Measurements from ENCODE around the gene NEAT1. TPM values are rescaled to one million over a fixed set of nuclear protein-coding genes. Genes with fewer than 3 reads are reported as not detected.

NEAT1 gene
- total and polyA plus RNA-seq, 2 experiments from 2014 or later: 5.3 to 7.2 TPM

DNA sequence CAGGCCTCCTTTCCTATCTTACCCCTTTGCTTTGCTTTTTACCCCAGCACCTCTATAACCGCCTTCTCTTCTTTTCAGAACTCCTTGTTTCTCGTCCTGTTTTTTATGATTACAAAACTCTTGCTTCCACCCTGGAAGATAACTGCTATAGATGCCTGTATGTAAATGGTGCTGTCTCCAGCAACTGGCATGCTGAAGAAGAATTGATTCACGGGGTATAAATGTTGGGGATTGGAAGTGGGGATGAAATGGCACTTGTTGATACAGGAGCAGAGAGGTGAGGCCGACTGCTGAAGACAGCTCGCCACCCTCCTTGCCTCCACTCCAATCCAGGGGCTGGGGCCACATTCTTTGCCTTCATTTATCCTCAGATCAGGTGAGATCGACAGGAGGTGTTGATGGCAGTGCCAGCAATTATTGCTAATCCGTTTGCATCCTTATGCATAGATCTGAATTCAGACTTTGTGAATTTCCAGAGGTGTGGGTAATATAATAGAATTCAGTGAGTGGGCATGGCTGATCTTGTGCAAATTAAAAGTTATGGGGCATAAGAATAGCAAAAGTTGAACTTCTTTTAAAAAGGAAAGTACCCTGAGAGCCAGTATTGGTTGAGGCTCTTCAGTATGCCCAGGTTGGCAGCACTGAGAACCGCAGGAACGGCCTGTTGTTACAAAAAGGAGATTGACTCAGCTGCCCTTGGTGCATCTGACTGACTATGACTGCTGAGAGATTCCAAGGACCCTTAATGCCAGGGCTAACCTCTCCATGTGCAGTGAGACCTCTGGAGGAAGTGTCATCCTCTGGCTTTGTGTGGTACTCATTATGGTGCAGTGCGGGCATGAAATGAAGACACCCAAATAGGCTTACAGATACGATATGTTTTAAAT, 5.3 kb downstream of the NEAT1 start (continued):
- TF ChIP-seq, protein P1, sequence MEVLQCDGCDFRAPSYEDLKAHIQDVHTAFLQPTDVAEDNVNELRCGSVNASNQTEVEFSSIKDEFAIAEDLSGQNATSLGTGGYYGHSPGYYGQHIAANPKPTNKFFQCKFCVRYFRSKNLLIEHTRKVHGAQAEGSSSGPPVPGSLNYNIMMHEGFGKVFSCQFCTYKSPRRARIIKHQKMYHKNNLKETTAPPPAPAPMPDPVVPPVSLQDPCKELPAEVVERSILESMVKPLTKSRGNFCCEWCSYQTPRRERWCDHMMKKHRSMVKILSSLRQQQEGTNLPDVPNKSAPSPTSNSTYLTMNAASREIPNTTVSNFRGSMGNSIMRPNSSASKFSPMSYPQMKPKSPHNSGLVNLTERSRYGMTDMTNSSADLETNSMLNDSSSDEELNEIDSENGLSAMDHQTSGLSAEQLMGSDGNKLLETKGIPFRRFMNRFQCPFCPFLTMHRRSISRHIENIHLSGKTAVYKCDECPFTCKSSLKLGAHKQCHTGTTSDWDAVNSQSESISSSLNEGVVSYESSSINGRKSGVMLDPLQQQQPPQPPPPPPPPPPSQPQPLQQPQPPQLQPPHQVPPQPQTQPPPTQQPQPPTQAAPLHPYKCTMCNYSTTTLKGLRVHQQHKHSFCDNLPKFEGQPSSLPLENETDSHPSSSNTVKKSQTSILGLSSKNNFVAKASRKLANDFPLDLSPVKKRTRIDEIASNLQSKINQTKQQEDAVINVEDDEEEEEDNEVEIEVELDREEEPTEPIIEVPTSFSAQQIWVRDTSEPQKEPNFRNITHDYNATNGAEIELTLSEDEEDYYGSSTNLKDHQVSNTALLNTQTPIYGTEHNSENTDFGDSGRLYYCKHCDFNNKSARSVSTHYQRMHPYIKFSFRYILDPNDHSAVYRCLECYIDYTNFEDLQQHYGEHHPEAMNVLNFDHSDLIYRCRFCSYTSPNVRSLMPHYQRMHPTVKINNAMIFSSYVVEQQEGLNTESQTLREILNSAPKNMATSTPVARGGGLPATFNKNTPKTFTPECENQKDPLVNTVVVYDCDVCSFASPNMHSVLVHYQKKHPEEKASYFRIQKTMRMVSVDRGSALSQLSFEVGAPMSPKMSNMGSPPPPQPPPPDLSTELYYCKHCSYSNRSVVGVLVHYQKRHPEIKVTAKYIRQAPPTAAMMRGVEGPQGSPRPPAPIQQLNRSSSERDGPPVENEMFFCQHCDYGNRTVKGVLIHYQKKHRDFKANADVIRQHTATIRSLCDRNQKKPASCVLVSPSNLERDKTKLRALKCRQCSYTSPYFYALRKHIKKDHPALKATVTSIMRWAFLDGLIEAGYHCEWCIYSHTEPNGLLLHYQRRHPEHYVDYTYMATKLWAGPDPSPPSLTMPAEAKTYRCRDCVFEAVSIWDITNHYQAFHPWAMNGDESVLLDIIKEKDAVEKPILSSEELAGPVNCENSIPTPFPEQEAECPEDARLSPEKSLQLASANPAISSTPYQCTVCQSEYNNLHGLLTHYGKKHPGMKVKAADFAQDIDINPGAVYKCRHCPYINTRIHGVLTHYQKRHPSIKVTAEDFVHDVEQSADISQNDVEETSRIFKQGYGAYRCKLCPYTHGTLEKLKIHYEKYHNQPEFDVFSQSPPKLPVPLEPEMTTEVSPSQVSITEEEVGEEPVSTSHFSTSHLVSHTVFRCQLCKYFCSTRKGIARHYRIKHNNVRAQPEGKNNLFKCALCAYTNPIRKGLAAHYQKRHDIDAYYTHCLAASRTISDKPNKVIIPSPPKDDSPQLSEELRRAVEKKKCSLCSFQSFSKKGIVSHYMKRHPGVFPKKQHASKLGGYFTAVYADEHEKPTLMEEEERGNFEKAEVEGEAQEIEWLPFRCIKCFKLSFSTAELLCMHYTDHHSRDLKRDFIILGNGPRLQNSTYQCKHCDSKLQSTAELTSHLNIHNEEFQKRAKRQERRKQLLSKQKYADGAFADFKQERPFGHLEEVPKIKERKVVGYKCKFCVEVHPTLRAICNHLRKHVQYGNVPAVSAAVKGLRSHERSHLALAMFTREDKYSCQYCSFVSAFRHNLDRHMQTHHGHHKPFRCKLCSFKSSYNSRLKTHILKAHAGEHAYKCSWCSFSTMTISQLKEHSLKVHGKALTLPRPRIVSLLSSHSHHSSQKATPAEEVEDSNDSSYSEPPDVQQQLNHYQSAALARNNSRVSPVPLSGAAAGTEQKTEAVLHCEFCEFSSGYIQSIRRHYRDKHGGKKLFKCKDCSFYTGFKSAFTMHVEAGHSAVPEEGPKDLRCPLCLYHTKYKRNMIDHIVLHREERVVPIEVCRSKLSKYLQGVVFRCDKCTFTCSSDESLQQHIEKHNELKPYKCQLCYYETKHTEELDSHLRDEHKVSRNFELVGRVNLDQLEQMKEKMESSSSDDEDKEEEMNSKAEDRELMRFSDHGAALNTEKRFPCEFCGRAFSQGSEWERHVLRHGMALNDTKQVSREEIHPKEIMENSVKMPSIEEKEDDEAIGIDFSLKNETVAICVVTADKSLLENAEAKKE (CRISPR knock-in tag; IDR thresholded peaks at IDR 0.05): no peak
- no peak for TF ChIP-seq NANOG (IDR thresholded peaks at IDR 0.05; ENCODE audit: borderline replicate concordance)
- TF ChIP-seq CREB1 (CRISPR knock-in tag; IDR thresholded peaks at IDR 0.05; ENCODE audit: low read depth): no peak
- no peak for TF ChIP-seq EZH2 (IDR thresholded peaks at IDR 0.05; ENCODE audit: low read depth, unreplicated experiment)

DNA sequence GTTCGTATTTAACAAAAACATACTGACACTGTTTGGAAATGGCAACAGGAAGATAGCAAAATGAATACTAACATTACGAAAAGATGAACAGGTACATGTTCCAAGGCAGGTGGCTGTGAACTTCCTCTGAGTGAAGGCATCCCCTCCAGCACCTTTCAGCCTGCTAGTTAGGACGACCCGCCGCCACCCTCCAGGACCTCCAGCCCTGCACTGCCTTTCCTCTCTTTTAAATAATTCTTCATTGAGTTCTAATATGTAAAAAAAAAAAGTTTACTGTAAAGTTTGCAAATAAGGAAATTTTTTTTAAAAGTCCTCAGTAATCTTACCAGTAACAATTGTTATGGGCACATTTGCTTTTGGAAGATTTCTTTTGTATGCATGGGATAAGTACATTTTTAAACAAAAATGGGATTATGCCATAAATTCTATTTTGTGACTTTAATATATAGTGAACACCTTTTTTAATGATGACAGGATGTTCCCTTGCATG, 6.0 kb downstream of the NEAT1 start:
- Histone ChIP-seq H3K79me2 (replicated peaks; ENCODE audit: insufficient read depth) (peaks cover 29% of the 10 kb centered on the region), H3K27ac (ENCODE audit: low read depth) (no peak overlapping the region), H3F3A (replicated peaks; ENCODE audit: low read depth) (peaks cover 7% of the 10 kb centered on the region), H4K20me1 (replicated peaks; ENCODE audit: insufficient read depth) (no peaks in the 10 kb centered on the region), H2AFZ (no peak overlapping the region), H3K9me2 (ENCODE audit: insufficient read depth) (no peaks in the 10 kb centered on the region), H3K4me3 (no peak overlapping the region), H3K36me3 (ENCODE audit: insufficient read depth) (no peaks in the 10 kb centered on the region), H3K27me3 (ENCODE audit: insufficient read depth) (no peaks in the 10 kb centered on the region), H3K4me2 (peak overlapping the region; percentile 0; the same call in 1 of the 2 replicates), H3K4me1 (ENCODE audit: insufficient read depth) (peaks cover 55% of the 10 kb centered on the region)
- TF ChIP-seq, protein P2, sequence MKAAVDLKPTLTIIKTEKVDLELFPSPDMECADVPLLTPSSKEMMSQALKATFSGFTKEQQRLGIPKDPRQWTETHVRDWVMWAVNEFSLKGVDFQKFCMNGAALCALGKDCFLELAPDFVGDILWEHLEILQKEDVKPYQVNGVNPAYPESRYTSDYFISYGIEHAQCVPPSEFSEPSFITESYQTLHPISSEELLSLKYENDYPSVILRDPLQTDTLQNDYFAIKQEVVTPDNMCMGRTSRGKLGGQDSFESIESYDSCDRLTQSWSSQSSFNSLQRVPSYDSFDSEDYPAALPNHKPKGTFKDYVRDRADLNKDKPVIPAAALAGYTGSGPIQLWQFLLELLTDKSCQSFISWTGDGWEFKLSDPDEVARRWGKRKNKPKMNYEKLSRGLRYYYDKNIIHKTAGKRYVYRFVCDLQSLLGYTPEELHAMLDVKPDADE (IDR thresholded peaks at IDR 0.05): no peak
- TF ChIP-seq JUNB (IDR thresholded peaks at IDR 0.05; ENCODE audit: unreplicated experiment) (no peak), ZNF331 (CRISPR knock-in tag; IDR thresholded peaks at IDR 0.05; ENCODE audit: low read depth) (no peak), POLR2AphosphoS5 (IDR thresholded peaks at IDR 0.05; ENCODE audit: low read depth) (no peak), ZNF114 (CRISPR knock-in tag; IDR thresholded peaks at IDR 0.05) (no peak)
- H3K27ac Mint-ChIP-seq: no peak overlapping the region
- H3K27me3 Mint-ChIP-seq (ENCODE audit: insufficient read depth, low read depth, poor library complexity): peaks cover 7% of the 10 kb centered on the region
- ATAC-seq (no peak), DNase-seq (ENCODE audit: low spot score) (peak; percentile 16)
- peaks cover 62% of the 10 kb centered on the region for H3K4me1 Mint-ChIP-seq
- no peak overlapping the region for H3K4me3 Mint-ChIP-seq
- no peaks in the 10 kb centered on the region for H3K36me3 Mint-ChIP-seq (ENCODE audit: low read depth)
- H3K9me3 Mint-ChIP-seq: no peaks in the 10 kb centered on the region

Data from GM23338 (cell line).